PFSK-1 (cell line): ENCODE results near the gene AQP12B.

ENCODE experiments used
- POLR2AphosphoS5 ChIP-seq: IDR thresholded peaks from 2 replicates; pipeline ENCODE4 v1.6.1; 2012; ENCODE audit warnings: low read depth, mild to moderate bottlenecking, control low read depth, low read length, moderate library complexity
- SIN3A ChIP-seq: IDR thresholded peaks from 2 replicates; pipeline ENCODE4 v1.6.1; 2012; ENCODE audit warnings: mild to moderate bottlenecking, low read length, moderate library complexity, borderline replicate concordance; ENCODE audit not compliant: insufficient read depth
- TAF1 ChIP-seq: IDR thresholded peaks from 2 replicates; pipeline ENCODE4 v1.6.1; 2012; ENCODE audit warnings: low read length, control low read depth, borderline replicate concordance; ENCODE audit not compliant: insufficient read depth
- TF ChIP-seq, protein P1 (sequence below), 2 experiments: IDR thresholded peaks; 2 replicates each; pipeline versions ENCODE4 v1.6.1 to v1.8.0; 2011 to 2012; ENCODE audit warnings: low read depth in 2 of 2, low read length in 2 of 2, control low read depth in 1 of 2, inconsistent platforms in 1 of 2, mild to moderate bottlenecking in 1 of 2, moderate library complexity in 1 of 2; ENCODE audit not compliant: insufficient read depth in 1 of 2

DNA sequence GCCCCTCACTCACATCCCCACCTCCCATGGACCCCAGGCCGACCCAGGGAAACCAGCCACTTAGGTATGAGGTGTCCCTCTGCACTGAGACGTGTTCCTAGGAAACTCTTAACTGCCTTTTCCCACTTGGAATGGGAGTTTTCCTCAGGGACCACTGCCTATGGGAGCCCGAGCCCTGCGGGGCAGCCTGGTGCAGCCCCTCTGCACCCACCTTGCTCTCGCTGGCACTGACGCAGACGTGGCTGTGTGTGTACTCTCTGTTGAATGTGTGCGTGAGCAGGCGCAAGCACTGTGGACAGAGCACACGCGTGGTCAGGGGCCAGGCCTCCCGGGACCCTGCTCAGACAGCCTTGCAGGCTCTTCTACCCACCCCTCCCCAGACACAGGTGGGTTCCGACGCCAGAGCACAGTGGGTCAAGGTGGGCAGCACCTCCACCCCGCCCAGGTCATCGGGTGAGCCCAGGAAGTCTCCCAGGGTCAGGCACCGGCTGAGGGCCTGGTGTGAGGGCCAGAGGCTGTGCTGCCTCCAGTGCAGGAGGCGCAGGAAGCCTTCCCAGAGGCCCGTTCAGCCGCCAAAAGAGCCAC lies 39.0 kb upstream of the AQP12B start:
- no peak for TF ChIP-seq POLR2AphosphoS5
- TF ChIP-seq, protein P1, sequence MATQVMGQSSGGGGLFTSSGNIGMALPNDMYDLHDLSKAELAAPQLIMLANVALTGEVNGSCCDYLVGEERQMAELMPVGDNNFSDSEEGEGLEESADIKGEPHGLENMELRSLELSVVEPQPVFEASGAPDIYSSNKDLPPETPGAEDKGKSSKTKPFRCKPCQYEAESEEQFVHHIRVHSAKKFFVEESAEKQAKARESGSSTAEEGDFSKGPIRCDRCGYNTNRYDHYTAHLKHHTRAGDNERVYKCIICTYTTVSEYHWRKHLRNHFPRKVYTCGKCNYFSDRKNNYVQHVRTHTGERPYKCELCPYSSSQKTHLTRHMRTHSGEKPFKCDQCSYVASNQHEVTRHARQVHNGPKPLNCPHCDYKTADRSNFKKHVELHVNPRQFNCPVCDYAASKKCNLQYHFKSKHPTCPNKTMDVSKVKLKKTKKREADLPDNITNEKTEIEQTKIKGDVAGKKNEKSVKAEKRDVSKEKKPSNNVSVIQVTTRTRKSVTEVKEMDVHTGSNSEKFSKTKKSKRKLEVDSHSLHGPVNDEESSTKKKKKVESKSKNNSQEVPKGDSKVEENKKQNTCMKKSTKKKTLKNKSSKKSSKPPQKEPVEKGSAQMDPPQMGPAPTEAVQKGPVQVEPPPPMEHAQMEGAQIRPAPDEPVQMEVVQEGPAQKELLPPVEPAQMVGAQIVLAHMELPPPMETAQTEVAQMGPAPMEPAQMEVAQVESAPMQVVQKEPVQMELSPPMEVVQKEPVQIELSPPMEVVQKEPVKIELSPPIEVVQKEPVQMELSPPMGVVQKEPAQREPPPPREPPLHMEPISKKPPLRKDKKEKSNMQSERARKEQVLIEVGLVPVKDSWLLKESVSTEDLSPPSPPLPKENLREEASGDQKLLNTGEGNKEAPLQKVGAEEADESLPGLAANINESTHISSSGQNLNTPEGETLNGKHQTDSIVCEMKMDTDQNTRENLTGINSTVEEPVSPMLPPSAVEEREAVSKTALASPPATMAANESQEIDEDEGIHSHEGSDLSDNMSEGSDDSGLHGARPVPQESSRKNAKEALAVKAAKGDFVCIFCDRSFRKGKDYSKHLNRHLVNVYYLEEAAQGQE (IDR thresholded peaks at IDR 0.05; ENCODE audit: insufficient read depth in 1 of 2, low read depth in 2 of 2, low read length in 2 of 2): no peak
- TF ChIP-seq SIN3A: no peak
- TF ChIP-seq TAF1: no peak
